CD4-positive, alpha-beta T cell (primary cell): ENCODE results near the gene CCDC60. TPM values are rescaled to one million over a fixed set of nuclear protein-coding genes. Genes with fewer than 3 reads are reported as not detected.

ENCODE experiments used
- ATAC-seq: fragments of 200-7000 bp; cut with Tn5 transposase; one replicate; pipeline ENCODE4 v1.10.0; 2022; ENCODE audit warnings: mild to moderate bottlenecking; ENCODE audit not compliant: poor library complexity
- CTCF ChIA-PET: fragments of 350-600 bp; sonication (Branson Sonifier 250); formaldehyde crosslinking; loops from one replicate; lab custom pipeline; 2021; ENCODE audit warnings: antibody characterized with exemption, inconsistent platforms; lab: Charles Lee
- POLR2A ChIA-PET: fragments of 350-600 bp; sonication (Branson Sonifier 250); formaldehyde crosslinking; loops from one replicate; lab custom pipeline; 2021; ENCODE audit warnings: antibody characterized with exemption, inconsistent platforms; lab: Charles Lee
- DNase-seq, 14 experiments: peaks; one replicate each; pipeline ENCODE4 v3.0.0-alpha.2; 2013 to 2020; ENCODE audit warnings: mixed read lengths in 2 of 14
- H3K27ac ChIP-seq, 2 donors: one replicate each; pipeline versions ENCODE4 v1.5.1 to v1.7.0; 2013; ENCODE audit warnings: low read length in 2 of 2, low read depth in 1 of 2, mild to moderate bottlenecking in 1 of 2
- H3K27me3 ChIP-seq, 2 experiments: 1 replicate in 1 of 2; 2 replicates in 1 of 2; pipeline versions ENCODE4 v1.6.1 to v1.7.0; 2013; ENCODE audit warnings: low read length in 2 of 2, control low read depth in 1 of 2, mild to moderate bottlenecking in 1 of 2, moderate library complexity in 1 of 2; ENCODE audit not compliant: insufficient read depth in 2 of 2, control insufficient read depth in 1 of 2
- H3K36me3 ChIP-seq: one replicate; pipeline ENCODE4 v1.6.1; 2013; ENCODE audit warnings: low read length, control low read depth; ENCODE audit not compliant: insufficient read depth
- H3K4me1 ChIP-seq: one replicate; pipeline ENCODE4 v1.6.1; 2013; ENCODE audit warnings: low read length, control low read depth; ENCODE audit not compliant: insufficient read depth
- H3K4me3 ChIP-seq: one replicate; pipeline ENCODE4 v1.5.1; 2013; ENCODE audit warnings: mild to moderate bottlenecking, low read length, moderate library complexity
- H3K9me3 ChIP-seq, 2 experiments: 1 replicate in 1 of 2; 2 replicates in 1 of 2; pipeline versions ENCODE4 v1.6.1 to v1.7.0; 2013; ENCODE audit warnings: low read length in 2 of 2, mild to moderate bottlenecking in 2 of 2, control low read depth in 1 of 2, moderate library complexity in 1 of 2; ENCODE audit not compliant: control insufficient read depth in 1 of 2, insufficient read depth in 1 of 2
- H3K27ac Mint-ChIP-seq: one replicate; pipeline ENCODE4 v1.8.0; 2020; ENCODE audit warnings: mixed read lengths
- H3K27me3 Mint-ChIP-seq: one replicate; pipeline ENCODE4 v1.8.0; 2021; ENCODE audit warnings: mixed read lengths
- H3K36me3 Mint-ChIP-seq: one replicate; pipeline ENCODE4 v1.8.0; 2021; ENCODE audit warnings: low read depth, mixed read lengths
- H3K4me1 Mint-ChIP-seq: one replicate; pipeline ENCODE4 v1.8.0; 2021; ENCODE audit warnings: low read depth, mixed read lengths
- H3K4me3 Mint-ChIP-seq: one replicate; pipeline ENCODE4 v1.8.0; 2020; ENCODE audit warnings: mild to moderate bottlenecking, mixed read lengths
- H3K9me3 Mint-ChIP-seq: one replicate; pipeline ENCODE4 v1.8.0; 2020; ENCODE audit warnings: mixed read lengths
- intact Hi-C, 2 experiments: fragments of 100-400 bp; cut with DNase I in 1 of 2; cut with micrococcal nuclease in 1 of 2; formaldehyde crosslinking; loops; one replicate each; pipeline versions ENCODE4 v1.15.1 to v1.9.0; 2023 to 2025; cut with DNase I, micrococcal nuclease
- total RNA-seq, 174 experiments: library from RNA in 2 of 174; stranded (reverse) in 2 of 174; gene quantifications; one replicate each; pipeline ENCODE4 v1.2.3 and lab custom pipeline; 2021 to 2026
- TF ChIP-seq, protein P1 (sequence below): fragments of 200-600 bp; IDR thresholded peaks from one replicate; pipeline ENCODE4 v1.8.0; 2022; ENCODE audit warnings: antibody characterized with exemption, mild to moderate bottlenecking

CCDC60 gene
- total RNA-seq, 2 experiments from 2014 or later = not detected

GRCh38 chr12:119447126-119447525, 112.6 kb downstream of the CCDC60 start:
- Mint-ChIP-seq H3K27ac (no peak overlapping the region), H3K27me3 (peaks cover 25% of the 10 kb centered on the region), H3K9me3 (no peaks in the 10 kb centered on the region), H3K4me3 (no peak overlapping the region), H3K4me1 (no peaks in the 10 kb centered on the region), H3K36me3 (no peaks in the 10 kb centered on the region)
- intact Hi-C loops = no loop called here
- DNase-seq = no peak
- peaks cover 2 to 10% of the 10 kb centered on the region in 2 experiments for H3K27me3 ChIP-seq
- no peaks in the 10 kb centered on the region for H3K36me3 ChIP-seq
- CTCF ChIA-PET = no interaction called here
- ATAC-seq = no peak
- TF ChIP-seq, protein P1, sequence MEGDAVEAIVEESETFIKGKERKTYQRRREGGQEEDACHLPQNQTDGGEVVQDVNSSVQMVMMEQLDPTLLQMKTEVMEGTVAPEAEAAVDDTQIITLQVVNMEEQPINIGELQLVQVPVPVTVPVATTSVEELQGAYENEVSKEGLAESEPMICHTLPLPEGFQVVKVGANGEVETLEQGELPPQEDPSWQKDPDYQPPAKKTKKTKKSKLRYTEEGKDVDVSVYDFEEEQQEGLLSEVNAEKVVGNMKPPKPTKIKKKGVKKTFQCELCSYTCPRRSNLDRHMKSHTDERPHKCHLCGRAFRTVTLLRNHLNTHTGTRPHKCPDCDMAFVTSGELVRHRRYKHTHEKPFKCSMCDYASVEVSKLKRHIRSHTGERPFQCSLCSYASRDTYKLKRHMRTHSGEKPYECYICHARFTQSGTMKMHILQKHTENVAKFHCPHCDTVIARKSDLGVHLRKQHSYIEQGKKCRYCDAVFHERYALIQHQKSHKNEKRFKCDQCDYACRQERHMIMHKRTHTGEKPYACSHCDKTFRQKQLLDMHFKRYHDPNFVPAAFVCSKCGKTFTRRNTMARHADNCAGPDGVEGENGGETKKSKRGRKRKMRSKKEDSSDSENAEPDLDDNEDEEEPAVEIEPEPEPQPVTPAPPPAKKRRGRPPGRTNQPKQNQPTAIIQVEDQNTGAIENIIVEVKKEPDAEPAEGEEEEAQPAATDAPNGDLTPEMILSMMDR = no peak
- no peak overlapping the region for H3K27ac ChIP-seq
- POLR2A ChIA-PET = no interaction called here
- no peaks in the 10 kb centered on the region for H3K4me1 ChIP-seq
- no peak overlapping the region for H3K4me3 ChIP-seq
- no peaks in the 10 kb centered on the region for H3K9me3 ChIP-seq

- no peaks in the 10 kb centered on the region for H3K4me1 Mint-ChIP-seq
- CTCF ChIA-PET = interaction anchor here (0.6 kb wide), 1 partner anchor 8 kb away, joined by 3 read pairs; no protein-coding TSS in a partner anchor
- Histone ChIP-seq H3K4me3 (no peak overlapping the region), H3K9me3 (no peaks in the 10 kb centered on the region), H3K4me1 (no peaks in the 10 kb centered on the region), H3K36me3 (no peaks in the 10 kb centered on the region), H3K27me3 (peaks cover 2 to 10% of the 10 kb centered on the region in 2 experiments), H3K27ac (no peak overlapping the region)
- no peaks in the 10 kb centered on the region for H3K36me3 Mint-ChIP-seq
- H3K27ac Mint-ChIP-seq = no peak overlapping the region
- no peaks in the 10 kb centered on the region for H3K9me3 Mint-ChIP-seq
- ATAC-seq (no peak), DNase-seq (no peak)
- POLR2A ChIA-PET = no interaction called here
- TF ChIP-seq, protein P1 = no peak
- intact Hi-C loops = no loop called here
- H3K4me3 Mint-ChIP-seq = no peak overlapping the region
- H3K27me3 Mint-ChIP-seq = peaks cover 30% of the 10 kb centered on the region
These were observed 113.1 kb downstream of the CCDC60 start for GRCh38 chr12:119447618-119448017.

- ChIA-PET CTCF (no interaction called here), POLR2A (no interaction called here)
- H3K27me3 Mint-ChIP-seq = peaks cover 33% of the 10 kb centered on the region
These were observed 114.1 kb downstream of the CCDC60 start for GRCh38 chr12:119448611-119449131.

More at GRCh38 chr12:119448611-119449131, 114.1 kb downstream of the CCDC60 start:
- intact Hi-C loops = no loop called here
- ATAC-seq (no peak), DNase-seq (no peak)
- H3K4me1 ChIP-seq = no peaks in the 10 kb centered on the region
- Mint-ChIP-seq H3K4me1 (no peaks in the 10 kb centered on the region), H3K27ac (no peak overlapping the region), H3K4me3 (no peak overlapping the region), H3K9me3 (no peaks in the 10 kb centered on the region), H3K36me3 (no peaks in the 10 kb centered on the region)
- H3K27ac ChIP-seq = no peak overlapping the region
- no peak overlapping the region for H3K4me3 ChIP-seq
- TF ChIP-seq, protein P1 = no peak
- no peaks in the 10 kb centered on the region for H3K9me3 ChIP-seq
- H3K36me3 ChIP-seq = no peaks in the 10 kb centered on the region
- peaks cover 2 to 3% of the 10 kb centered on the region in 2 experiments for H3K27me3 ChIP-seq
